HCEC 1CT (cell line): Measurements from ENCODE around the gene TIMM50.
"Not testable (repeated sequence)": the region's sequence is repeated elsewhere in the genome, so short reads cannot be mapped to it uniquely, and the experiment has no call there.

Experiments used
- DNase-seq: peaks from one replicate; pipeline ENCODE4 v3.0.0-alpha.2; 2017

The TIMM50 gene

GRCh38 chr19:39470724-39471339, 9.8 kb upstream of the TIMM50 start:
- DNase-seq, result no peak

- no peak for DNase-seq
Measured at GRCh38 chr19:39471756-39472536, 8.7 kb upstream of the TIMM50 start.

GRCh38 chr19:39472746-39473442, 7.7 kb upstream of the TIMM50 start:
- DNase-seq, result no peak

GRCh38 chr19:39473443-39473960, 7.1 kb upstream of the TIMM50 start:
- DNase-seq, result no peak

DNA sequence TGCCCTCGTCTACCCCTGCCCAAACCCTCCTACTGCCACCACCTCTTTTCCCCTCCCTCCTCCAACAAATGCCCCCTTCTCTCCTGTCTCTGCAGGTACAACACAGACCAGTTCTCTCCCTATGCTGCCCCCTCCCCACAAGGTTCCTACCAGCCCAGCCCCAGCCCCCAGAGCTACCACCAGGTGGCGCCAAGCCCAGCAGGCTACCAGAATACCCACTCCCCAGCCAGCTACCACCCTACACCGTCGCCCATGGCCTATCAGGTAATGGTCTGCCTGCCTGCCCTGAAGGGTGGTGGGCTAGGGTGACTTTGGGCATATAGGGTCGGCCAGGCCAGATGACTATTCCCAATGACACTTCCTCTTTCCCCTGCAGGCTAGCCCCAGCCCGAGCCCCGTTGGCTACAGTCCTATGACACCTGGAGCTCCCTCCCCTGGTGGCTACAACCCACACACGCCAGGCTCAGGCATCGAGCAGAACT, 6.5 kb upstream of the TIMM50 start:
- DNase-seq, result no peak

DNA sequence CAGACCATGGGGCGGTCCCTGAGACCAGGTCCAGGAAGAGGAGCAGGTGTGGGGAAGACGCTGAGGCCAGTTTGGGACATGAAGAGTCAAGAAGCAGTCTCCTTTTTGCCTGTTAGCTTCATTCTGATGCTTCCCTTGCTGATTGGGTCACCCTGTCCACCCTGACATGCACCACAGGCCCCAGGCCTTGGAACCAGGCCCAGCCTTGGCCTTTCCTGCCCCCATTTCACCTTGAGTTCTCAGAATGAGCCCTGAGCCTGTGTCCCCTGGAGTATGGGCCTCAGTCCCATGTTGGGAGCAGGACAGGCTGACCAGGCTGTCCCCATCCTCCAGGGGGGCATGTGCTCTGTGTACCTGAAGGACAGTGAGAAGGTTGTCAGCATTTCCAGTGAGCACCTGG, 4.9 kb upstream of the TIMM50 start:
- no peak for DNase-seq

DNA sequence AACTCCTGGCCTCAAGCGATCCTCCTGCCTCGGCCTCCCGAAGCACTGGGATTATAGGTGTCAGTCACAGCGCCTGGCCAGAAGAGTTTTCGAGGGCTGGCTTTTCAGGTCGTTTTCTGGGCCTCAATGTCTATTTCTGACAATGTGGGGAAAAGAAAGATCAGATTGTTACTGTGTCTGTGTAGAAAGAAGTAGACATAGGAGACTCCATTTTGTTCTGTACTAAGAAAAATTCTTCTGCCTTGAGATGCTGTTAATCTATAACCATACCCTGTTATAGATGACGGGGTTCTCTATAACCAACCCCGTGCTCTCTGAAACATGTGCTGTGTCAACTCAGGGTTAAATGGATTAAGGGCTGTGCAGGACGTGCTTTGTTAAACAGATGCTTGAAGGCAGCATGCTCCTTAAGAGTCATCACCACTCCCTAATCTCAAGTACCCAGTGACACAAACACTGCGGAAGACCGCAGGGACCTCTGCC, 1.3 kb upstream of the TIMM50 start:
- not testable (repeated sequence) for DNase-seq

- DNase-seq, result no peak
Measured at GRCh38 chr19:39479916-39480315, 722 bp upstream of the TIMM50 start.

DNA sequence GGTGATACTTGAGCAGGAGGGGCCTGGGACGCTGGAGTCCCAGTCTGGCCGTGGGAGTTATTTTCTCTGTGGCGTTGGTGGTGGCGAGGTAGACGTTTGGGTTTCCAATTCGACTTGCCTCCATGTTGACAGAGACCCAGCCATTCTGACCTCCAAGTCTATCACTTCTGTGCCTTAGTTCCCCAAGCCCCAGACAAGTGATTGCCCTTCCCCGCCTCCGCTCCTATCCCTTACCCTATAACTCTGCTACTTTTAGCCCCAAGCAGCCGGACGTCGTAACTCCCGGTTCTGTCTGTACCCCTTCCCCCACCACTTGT, 549 bp downstream of the TIMM50 start:
- DNase-seq, result no peak

- no peak for DNase-seq
Measured at GRCh38 chr19:39481676-39482075, 1.0 kb downstream of the TIMM50 start.

DNA sequence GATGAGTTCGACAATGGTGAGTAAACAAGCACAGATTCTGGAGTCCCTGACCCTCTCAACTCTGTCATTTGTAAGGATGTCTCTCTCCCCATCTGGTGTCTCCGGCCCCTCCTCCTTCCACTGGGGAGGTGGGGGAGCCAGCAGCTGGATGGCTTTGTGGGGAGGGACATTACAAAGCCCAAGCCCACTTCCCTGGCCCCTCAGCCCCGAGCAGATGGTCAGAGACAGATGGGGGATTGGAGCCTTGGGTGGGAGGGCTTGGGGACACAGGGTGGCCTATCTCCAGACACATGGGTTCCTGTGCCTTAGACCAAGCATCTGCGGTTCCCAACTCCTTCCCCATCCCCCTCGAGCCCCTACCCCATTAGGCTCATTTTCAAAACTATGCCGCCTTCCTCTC, 2.5 kb downstream of the TIMM50 start:
- no peak for DNase-seq

- no peak for DNase-seq
Measured at GRCh38 chr19:39489756-39490155, 9.1 kb downstream of the TIMM50 start.

GRCh38 chr19:39492225-39492624, 11.6 kb downstream of the TIMM50 start:
- DNase-seq, result no peak

DNA sequence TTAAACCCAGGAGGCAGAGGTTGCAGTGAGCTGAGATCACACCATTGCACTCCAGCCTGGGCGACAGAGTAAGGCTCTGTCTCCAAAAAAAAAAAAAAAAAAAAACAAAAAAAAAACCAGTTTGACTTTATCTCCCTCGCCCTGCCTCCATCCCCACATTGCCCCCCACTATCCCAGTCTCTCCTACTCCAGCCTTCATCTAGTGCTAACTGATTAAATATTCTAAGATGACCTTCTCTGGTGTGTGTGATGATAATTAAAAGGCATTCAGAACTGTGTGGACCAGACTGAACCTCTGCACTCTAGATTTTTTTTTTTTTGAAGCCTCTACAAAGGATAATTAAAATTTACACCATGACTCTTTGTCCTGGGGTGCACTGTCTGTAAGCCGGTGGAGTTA, 12.2 kb downstream of the TIMM50 start:
- no peak for DNase-seq

- no peak for DNase-seq
Measured at GRCh38 chr19:39494661-39495060, 14.0 kb downstream of the TIMM50 start.

GRCh38 chr19:39496063-39496462, 15.4 kb downstream of the TIMM50 start:
- DNase-seq, result no peak

GRCh38 chr19:39497701-39497995, 17.0 kb downstream of the TIMM50 start:
- no peak for DNase-seq

GRCh38 chr19:39497996-39498797, 17.6 kb downstream of the TIMM50 start:
- DNase-seq, result peak; percentile 13

DNA sequence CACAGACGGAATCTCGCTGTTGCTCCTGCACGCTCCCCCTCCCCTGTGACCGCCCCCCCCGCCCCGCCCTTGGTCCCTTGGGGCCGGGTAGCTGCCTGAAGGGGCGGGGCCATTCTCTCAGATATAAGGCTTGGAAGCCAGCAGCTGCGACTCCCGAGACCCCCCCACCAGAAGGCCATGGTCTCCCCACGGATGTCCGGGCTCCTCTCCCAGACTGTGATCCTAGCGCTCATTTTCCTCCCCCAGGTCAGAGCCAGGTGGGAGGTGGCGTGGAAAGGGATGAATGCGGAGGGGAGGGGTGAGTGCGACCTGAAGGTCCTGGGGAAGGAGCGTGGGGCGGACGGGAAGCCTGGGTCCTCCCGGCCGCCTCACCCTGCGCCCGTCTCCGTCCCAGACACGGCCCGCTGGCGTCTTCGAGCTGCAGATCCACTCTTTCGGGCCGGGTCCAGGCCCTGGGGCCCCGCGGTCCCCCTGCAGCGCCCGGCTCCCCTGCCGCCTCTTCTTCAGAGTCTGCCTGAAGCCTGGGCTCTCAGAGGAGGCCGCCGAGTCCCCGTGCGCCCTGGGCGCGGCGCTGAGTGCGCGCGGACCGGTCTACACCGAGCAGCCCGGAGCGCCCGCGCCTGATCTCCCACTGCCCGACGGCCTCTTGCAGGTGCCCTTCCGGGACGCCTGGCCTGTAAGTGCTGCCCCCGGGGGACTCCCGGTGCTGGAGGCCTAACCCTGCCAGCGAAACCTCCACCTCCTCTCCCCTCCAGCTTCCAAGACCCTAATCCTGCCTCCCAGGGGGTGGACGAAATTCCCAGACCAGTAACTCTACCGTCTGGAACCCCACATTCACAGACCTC, 18.4 kb downstream of the TIMM50 start, which contains the start of gene DLL3:
TSS of gene DLL3 (plus strand) at position 150 of the 845 bp plus-strand sequence. CDS start at position 178, 28 bp downstream.
- DNase-seq, result no peak

- DNase-seq, result no peak
Measured at GRCh38 chr19:39499932-39500331, 19.3 kb downstream of the TIMM50 start.

DNA sequence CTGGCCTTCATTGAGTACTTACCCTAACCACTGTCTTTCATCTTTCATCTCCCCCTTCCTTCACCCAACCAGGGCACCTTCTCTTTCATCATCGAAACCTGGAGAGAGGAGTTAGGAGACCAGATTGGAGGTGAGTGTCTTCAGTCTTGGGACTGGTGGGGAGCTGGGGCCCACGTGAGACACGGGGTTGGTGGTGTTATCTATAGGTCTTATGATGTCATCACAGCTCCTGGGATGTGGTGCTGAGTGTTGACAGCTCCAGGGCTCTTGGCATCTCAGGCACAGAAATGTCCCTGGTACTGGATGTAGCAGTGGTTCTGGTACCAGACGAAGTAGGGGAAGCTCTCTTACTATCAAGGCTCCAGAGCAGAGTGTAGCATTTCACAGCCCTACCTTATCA, 19.9 kb downstream of the TIMM50 start:
- no peak for DNase-seq

- DNase-seq, result no peak
Measured at GRCh38 chr19:39501340-39501739, 20.7 kb downstream of the TIMM50 start.
